HUES6 (cell line): ENCODE results near the gene CHRNB1.

Experiments
- H3K27ac ChIP-seq: 2 replicates; pipeline ENCODE4 v1.7.0; 2013; ENCODE audit warnings: low read depth, mild to moderate bottlenecking, low read length, inconsistent platforms
- H3K27me3 ChIP-seq: 2 replicates; pipeline ENCODE4 v1.6.1; 2013; ENCODE audit warnings: low read length; ENCODE audit not compliant: control insufficient read depth, insufficient read depth
- H3K36me3 ChIP-seq: 2 replicates; pipeline ENCODE4 v1.6.1; 2013; ENCODE audit warnings: low read length; ENCODE audit not compliant: control insufficient read depth, insufficient read depth
- H3K4me1 ChIP-seq: 2 replicates; pipeline ENCODE4 v1.6.1; 2013; ENCODE audit warnings: low read length; ENCODE audit not compliant: control insufficient read depth, insufficient read depth
- H3K4me3 ChIP-seq: 2 replicates; pipeline ENCODE4 v1.5.1; 2013; ENCODE audit warnings: low read depth, low read length
- H3K9ac ChIP-seq: one replicate; pipeline ENCODE4 v1.6.1; 2013; ENCODE audit warnings: mild to moderate bottlenecking, low read length
- H3K9me3 ChIP-seq: 2 replicates; pipeline ENCODE4 v1.6.1; 2013; ENCODE audit warnings: low read depth, low read length; ENCODE audit not compliant: control insufficient read depth, insufficient read depth

Gene CHRNB1

GRCh38 chr17:7415784-7416183 lies 29.1 kb upstream of the CHRNB1 start:
- no peak overlapping the region for H3K4me3 ChIP-seq
- H3K36me3 ChIP-seq = peaks cover 41% of the 10 kb centered on the region
- no peak overlapping the region for H3K9ac ChIP-seq
- no peaks in the 10 kb centered on the region for H3K9me3 ChIP-seq
- no peaks in the 10 kb centered on the region for H3K27me3 ChIP-seq
- H3K4me1 ChIP-seq = peaks cover 9% of the 10 kb centered on the region; the same call in 1 of the 2 replicates
- no peak overlapping the region for H3K27ac ChIP-seq

GRCh38 chr17:7416323-7416722 lies 28.5 kb upstream of the CHRNB1 start:
- H3K36me3 ChIP-seq = peaks cover 38% of the 10 kb centered on the region
- H3K9ac ChIP-seq = no peak overlapping the region
- H3K27me3 ChIP-seq = no peaks in the 10 kb centered on the region
- H3K9me3 ChIP-seq = no peaks in the 10 kb centered on the region
- H3K4me3 ChIP-seq = no peak overlapping the region
- H3K4me1 ChIP-seq = peaks cover 9% of the 10 kb centered on the region; the same call in 1 of the 2 replicates
- no peak overlapping the region for H3K27ac ChIP-seq

- H3K27ac ChIP-seq = no peak overlapping the region
- no peaks in the 10 kb centered on the region for H3K27me3 ChIP-seq
- H3K36me3 ChIP-seq = peaks cover 38% of the 10 kb centered on the region
- no peak overlapping the region for H3K9ac ChIP-seq
- no peaks in the 10 kb centered on the region for H3K9me3 ChIP-seq
- no peak overlapping the region for H3K4me3 ChIP-seq
- H3K4me1 ChIP-seq = peaks cover 9% of the 10 kb centered on the region; the same call in 1 of the 2 replicates
These were observed 27.7 kb upstream of the CHRNB1 start for GRCh38 chr17:7417056-7417655.

GRCh38 chr17:7418472-7419152 lies 26.2 kb upstream of the CHRNB1 start:
- no peak overlapping the region for H3K27ac ChIP-seq
- H3K36me3 ChIP-seq = peaks cover 33% of the 10 kb centered on the region
- no peak overlapping the region for H3K4me3 ChIP-seq
- no peaks in the 10 kb centered on the region for H3K9me3 ChIP-seq
- no peak overlapping the region for H3K9ac ChIP-seq
- no peaks in the 10 kb centered on the region for H3K27me3 ChIP-seq
- peaks cover 6% of the 10 kb centered on the region; the same call in 1 of the 2 replicates for H3K4me1 ChIP-seq

- H3K27me3 ChIP-seq = no peaks in the 10 kb centered on the region
- H3K27ac ChIP-seq = no peak within 1 kb of the TSS
- H3K9ac ChIP-seq = peak within 1 kb of the TSS; percentile 30
- peaks cover 6% of the 10 kb centered on the region; the same call in 1 of the 2 replicates for H3K4me1 ChIP-seq
- no peak within 1 kb of the TSS for H3K4me3 ChIP-seq
- H3K36me3 ChIP-seq = peaks cover 28% of the 10 kb centered on the region
- no peaks in the 10 kb centered on the region for H3K9me3 ChIP-seq
These were observed 24.8 kb upstream of the CHRNB1 start, which contains the start of gene SPEM1 for GRCh38 chr17:7419819-7420610. Gene SPEM1, plus strand, starts transcription at chr17:7420324. Its CDS starts 61 bp downstream, at chr17:7420385.

GRCh38 chr17:7421186-7421585 lies 23.7 kb upstream of the CHRNB1 start:
- H3K27me3 ChIP-seq = no peaks in the 10 kb centered on the region
- peaks cover 16% of the 10 kb centered on the region for H3K36me3 ChIP-seq
- H3K9me3 ChIP-seq = no peaks in the 10 kb centered on the region

DNA sequence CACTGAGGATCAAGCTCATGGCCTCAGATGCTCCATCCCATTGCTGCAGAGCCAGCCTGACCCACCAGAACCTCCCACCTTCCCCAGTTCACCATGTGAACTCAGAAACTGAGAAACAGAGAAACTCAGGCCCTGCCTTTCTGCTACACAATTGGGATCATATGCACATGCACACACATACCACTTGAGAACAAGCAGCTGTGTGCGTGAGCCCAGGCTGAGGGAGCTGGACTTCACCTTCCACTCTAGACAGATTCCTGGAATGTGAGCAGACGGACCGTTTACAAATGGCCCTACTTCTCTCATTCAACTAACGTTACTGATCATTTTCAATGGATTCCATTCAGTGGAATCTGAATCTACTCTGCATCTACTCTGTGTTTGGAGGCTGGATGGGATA lies 21.2 kb upstream of the CHRNB1 start:
- no peak overlapping the region for H3K4me3 ChIP-seq
- peaks cover 6% of the 10 kb centered on the region; the same call in 1 of the 2 replicates for H3K4me1 ChIP-seq
- no peak overlapping the region for H3K9ac ChIP-seq
- H3K27me3 ChIP-seq = no peaks in the 10 kb centered on the region
- no peaks in the 10 kb centered on the region for H3K9me3 ChIP-seq
- no peak overlapping the region for H3K27ac ChIP-seq
- H3K36me3 ChIP-seq = no peaks in the 10 kb centered on the region

More at GRCh38 chr17:7421186-7421585, 23.7 kb upstream of the CHRNB1 start:
- Histone ChIP-seq H3K9ac (no peak overlapping the region), H3K27ac (no peak overlapping the region), H3K4me1 (peaks cover 6% of the 10 kb centered on the region; the same call in 1 of the 2 replicates), H3K4me3 (no peak overlapping the region)

DNA sequence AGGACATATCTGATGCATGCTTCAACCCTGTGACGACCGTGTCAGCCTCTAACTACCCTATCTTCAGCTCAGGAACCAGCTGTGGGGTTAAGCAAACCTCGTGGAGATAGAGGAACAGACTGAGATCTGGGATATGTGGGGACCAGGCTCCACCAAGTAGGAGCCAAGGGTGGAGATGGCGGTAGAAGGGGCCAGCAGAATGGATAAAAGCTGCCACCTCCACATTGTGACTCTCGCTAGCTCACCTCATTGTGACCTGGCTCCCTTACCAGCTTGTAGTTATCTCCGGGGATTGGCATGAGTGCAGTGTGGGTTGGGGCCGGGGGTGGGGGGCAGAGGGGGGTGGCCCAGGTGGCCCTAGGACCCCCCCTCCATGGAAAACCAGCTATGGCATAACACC lies 19.5 kb upstream of the CHRNB1 start, which contains the start of gene SPEM2:
TSS of gene SPEM2 (plus strand) at position 301 of the 400 bp plus-strand sequence. CDS start at position 374, 73 bp downstream.
- Histone ChIP-seq H3K4me1 (peaks cover 1% of the 10 kb centered on the region; the same call in 1 of the 2 replicates), H3K27me3 (peaks cover 2% of the 10 kb centered on the region; the same call in 1 of the 2 replicates), H3K4me3 (no peak within 1 kb of the TSS), H3K36me3 (no peaks in the 10 kb centered on the region), H3K9me3 (no peaks in the 10 kb centered on the region), H3K9ac (no peak within 1 kb of the TSS), H3K27ac (no peak within 1 kb of the TSS)

DNA sequence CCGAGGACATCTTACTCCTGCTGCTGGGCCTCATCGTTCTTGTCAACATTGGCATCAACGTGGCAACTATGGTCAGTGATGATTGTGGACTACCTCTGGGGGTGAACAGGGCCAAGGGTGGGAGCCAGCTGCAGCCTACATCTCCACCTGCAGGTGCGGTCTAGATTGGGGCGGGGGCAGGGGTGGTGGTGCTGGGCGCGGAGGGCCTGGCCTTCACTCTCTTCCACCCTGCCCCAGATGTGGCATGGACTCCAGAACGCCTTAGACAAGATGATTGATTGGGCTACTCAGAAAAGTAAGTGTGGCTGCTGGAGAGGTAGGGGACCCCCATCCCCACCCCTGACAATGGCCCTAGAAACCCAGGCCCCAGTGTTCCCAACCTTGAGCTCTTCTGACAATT lies 19.1 kb upstream of the CHRNB1 start:
- Histone ChIP-seq H3K9ac (no peak overlapping the region), H3K27ac (no peak overlapping the region), H3K9me3 (no peaks in the 10 kb centered on the region), H3K4me1 (no peaks in the 10 kb centered on the region), H3K36me3 (no peaks in the 10 kb centered on the region), H3K27me3 (peaks cover 2% of the 10 kb centered on the region; the same call in 1 of the 2 replicates), H3K4me3 (no peak overlapping the region)

- Histone ChIP-seq H3K36me3 (no peaks in the 10 kb centered on the region), H3K27me3 (peaks cover 2% of the 10 kb centered on the region; the same call in 1 of the 2 replicates), H3K9ac (no peak overlapping the region), H3K4me3 (no peak overlapping the region), H3K27ac (no peak overlapping the region), H3K4me1 (no peaks in the 10 kb centered on the region), H3K9me3 (no peaks in the 10 kb centered on the region)
These were observed 18.5 kb upstream of the CHRNB1 start for GRCh38 chr17:7426203-7426863.
